Keratinocyte (primary cell): ENCODE results near the gene FHL5. TPM values are rescaled to one million over a fixed set of nuclear protein-coding genes. Genes with fewer than 3 reads are reported as not detected.

Experiments
- DNase-seq: peaks from one replicate; pipeline ENCODE4 v3.0.0-alpha.2; 2011; ENCODE audit warnings: low read depth, missing footprints, low spot score
- FAIRE-seq: peaks from 2 replicates; lab custom pipeline; 2011; peaks lifted over from hg19 to GRCh38; lab: Jason Lieb, UNC
- H2AFZ ChIP-seq: 2 replicates; pipeline ENCODE4 v1.6.0; 2012; ENCODE audit warnings: low read length, control low read depth, inconsistent platforms; ENCODE audit not compliant: control insufficient read depth
- H3K27ac ChIP-seq: 2 replicates; pipeline ENCODE4 v1.5.1; 2011; ENCODE audit warnings: low read length; ENCODE audit not compliant: control insufficient read depth, insufficient read depth
- H3K27me3 ChIP-seq: 3 replicates; pipeline ENCODE4 v1.6.0; 2011; ENCODE audit warnings: low read length; ENCODE audit not compliant: control insufficient read depth, insufficient read depth; ENCODE audit errors: extremely low read depth
- H3K36me3 ChIP-seq, 2 experiments: 2 replicates in 1 of 2; 3 replicates in 1 of 2; pipeline ENCODE4 v1.5.1; 2011; ENCODE audit warnings: low read length in 2 of 2, mild to moderate bottlenecking in 1 of 2; ENCODE audit not compliant: control insufficient read depth in 2 of 2, insufficient read depth in 2 of 2; ENCODE audit errors: extremely low read depth in 1 of 2
- H3K4me1 ChIP-seq: 3 replicates; pipeline ENCODE4 v1.5.1; 2011; ENCODE audit warnings: low read length; ENCODE audit not compliant: control insufficient read depth, insufficient read depth; ENCODE audit errors: extremely low read depth
- H3K4me2 ChIP-seq: 3 replicates; pipeline ENCODE4 v1.6.0; 2011; ENCODE audit warnings: low read depth, low read length; ENCODE audit not compliant: control insufficient read depth, insufficient read depth; ENCODE audit errors: extremely low read depth
- H3K4me3 ChIP-seq, 3 experiments: fragments of 200-600 bp in 1 of 3; sonication (generic) in 1 of 3; 2 replicates in 2 of 3; 3 replicates in 1 of 3; pipeline ENCODE4 v1.5.1; 2011 to 2016; ENCODE audit warnings: low read length in 3 of 3, mild to moderate bottlenecking in 3 of 3, control low read depth in 2 of 3, inconsistent platforms in 1 of 3, low read depth in 1 of 3, mixed read lengths in 1 of 3, mixed run types in 1 of 3, moderate library complexity in 1 of 3; ENCODE audit not compliant: control insufficient read depth in 2 of 3, insufficient read depth in 2 of 3; ENCODE audit errors: extremely low read depth in 1 of 3
- H3K79me2 ChIP-seq: 2 replicates; pipeline ENCODE4 v1.6.0; 2012; ENCODE audit warnings: low read length; ENCODE audit not compliant: control insufficient read depth, insufficient read depth
- H3K9ac ChIP-seq: 3 replicates; pipeline ENCODE4 v1.6.0; 2011; ENCODE audit warnings: low read length; ENCODE audit not compliant: control insufficient read depth, insufficient read depth; ENCODE audit errors: extremely low read depth
- H3K9me1 ChIP-seq: 3 replicates; pipeline ENCODE4 v1.6.0; 2011; ENCODE audit warnings: low read length; ENCODE audit not compliant: control insufficient read depth, insufficient read depth; ENCODE audit errors: extremely low read depth
- H3K9me3 ChIP-seq: 2 replicates; pipeline ENCODE4 v1.5.1; 2012; ENCODE audit warnings: low read depth, low read length; ENCODE audit not compliant: control insufficient read depth
- H4K20me1 ChIP-seq: 3 replicates; pipeline ENCODE4 v1.6.0; 2011; ENCODE audit warnings: low read length; ENCODE audit not compliant: control insufficient read depth, insufficient read depth; ENCODE audit errors: extremely low read depth
- CTCF ChIP-seq, 3 experiments: IDR thresholded peaks in 1 of 3; conservative IDR thresholded peaks in 1 of 3; optimal IDR thresholded peaks in 1 of 3; 2 replicates in 2 of 3; 3 replicates in 1 of 3; pipeline versions ENCODE3 to v1.5.1; 2011; ENCODE audit warnings: low read length in 3 of 3, mild to moderate bottlenecking in 3 of 3, moderate library complexity in 2 of 3, control low read depth in 1 of 3, inconsistent platforms in 1 of 3; ENCODE audit not compliant: insufficient read depth in 2 of 3; ENCODE audit errors: extremely low read depth in 1 of 3
- EZH2 ChIP-seq: IDR thresholded peaks from one replicate; pipeline ENCODE4 v1.6.1; 2012; ENCODE audit warnings: inconsistent platforms, mild to moderate bottlenecking, low read length, moderate library complexity
- dilution Hi-C: fragments of 300-500 bp; cut with MboI; formaldehyde crosslinking; loops from one replicate; pipeline ENCODE4 v1.7.0; 2020; ENCODE audit warnings: low sequenced_read_pairs; ENCODE audit not compliant: extremely low pct_ligation_motif_present
- polyA plus RNA-seq, 5 experiments: library from polyadenylated mRNA; depleted of rRNA in 3 of 5; stranded (reverse) in 3 of 5; stranded (forward) in 1 of 5; unstranded in 1 of 5; fragments of >200 nt; gene quantifications; 1 replicate in 1 of 5; 2 replicates in 3 of 5; 3 replicates in 1 of 5; pipeline versions ENCODE4 v1.2.1 to v1.2.3, GENCODE V29; 2011 to 2012; ENCODE audit warnings: missing spikeins in 2 of 5, low read depth in 1 of 5, low replicate concordance in 1 of 5

Gene FHL5
- polyA plus RNA-seq, 1 donor (not counting 4 experiments of a cell fraction or from before 2014, with no cell fraction given): not detected

GRCh38 chr6:96563853-96564252 lies 925 bp downstream of the FHL5 start:
- no peak for DNase-seq
- TF ChIP-seq EZH2 (no peak), CTCF (optimal IDR thresholded peaks at IDR 0.05 in 1 of 3, IDR thresholded peaks at IDR 0.05 in 1 of 3, conservative IDR thresholded peaks at IDR 0.05 in 1 of 3; ENCODE audit: extremely low read depth in 1 of 3, insufficient read depth in 2 of 3, low read length in 3 of 3) (no peak)
- H3K9me1 ChIP-seq: no peaks in the 10 kb centered on the region
- H3K9me3 ChIP-seq: no peaks in the 10 kb centered on the region
- H3K27ac ChIP-seq: no peak overlapping the region
- dilution Hi-C loops: no loop called here
- H3K4me3 ChIP-seq: no peak overlapping the region
- no peak overlapping the region for H3K4me2 ChIP-seq
- H2AFZ ChIP-seq: no peak overlapping the region
- no peaks in the 10 kb centered on the region for H3K36me3 ChIP-seq
- H4K20me1 ChIP-seq: no peaks in the 10 kb centered on the region
- no peaks in the 10 kb centered on the region for H3K79me2 ChIP-seq
- no peaks in the 10 kb centered on the region for H3K27me3 ChIP-seq
- no peaks in the 10 kb centered on the region for H3K4me1 ChIP-seq
- H3K9ac ChIP-seq: no peak overlapping the region
- FAIRE-seq: no peak

- Histone ChIP-seq H3K4me1 (no peaks in the 10 kb centered on the region), H3K9me1 (no peaks in the 10 kb centered on the region), H3K79me2 (no peaks in the 10 kb centered on the region), H3K4me3 (no peak overlapping the region), H3K4me2 (no peak overlapping the region), H4K20me1 (no peaks in the 10 kb centered on the region), H3K27ac (no peak overlapping the region), H3K36me3 (no peaks in the 10 kb centered on the region), H2AFZ (no peak overlapping the region), H3K27me3 (no peaks in the 10 kb centered on the region), H3K9ac (no peak overlapping the region), H3K9me3 (no peaks in the 10 kb centered on the region)
- dilution Hi-C loops: no loop called here
- TF ChIP-seq CTCF (optimal IDR thresholded peaks at IDR 0.05 in 1 of 3, IDR thresholded peaks at IDR 0.05 in 1 of 3, conservative IDR thresholded peaks at IDR 0.05 in 1 of 3; ENCODE audit: extremely low read depth in 1 of 3, insufficient read depth in 2 of 3, low read length in 3 of 3): no peak
- TF ChIP-seq EZH2: no peak
- no peak for DNase-seq
- FAIRE-seq: no peak
These were observed 7.1 kb downstream of the FHL5 start for GRCh38 chr6:96570053-96570452.
